GM12801 (cell line): Measurements from ENCODE around the gene TRIP4.

Source experiments
- CTCF ChIP-seq: IDR thresholded peaks from one replicate; pipeline ENCODE4 v1.5.1; 2011; ENCODE audit warnings: control low read depth; ENCODE audit not compliant: insufficient read length; ENCODE audit errors: extremely low read depth

The TRIP4 gene

DNA sequence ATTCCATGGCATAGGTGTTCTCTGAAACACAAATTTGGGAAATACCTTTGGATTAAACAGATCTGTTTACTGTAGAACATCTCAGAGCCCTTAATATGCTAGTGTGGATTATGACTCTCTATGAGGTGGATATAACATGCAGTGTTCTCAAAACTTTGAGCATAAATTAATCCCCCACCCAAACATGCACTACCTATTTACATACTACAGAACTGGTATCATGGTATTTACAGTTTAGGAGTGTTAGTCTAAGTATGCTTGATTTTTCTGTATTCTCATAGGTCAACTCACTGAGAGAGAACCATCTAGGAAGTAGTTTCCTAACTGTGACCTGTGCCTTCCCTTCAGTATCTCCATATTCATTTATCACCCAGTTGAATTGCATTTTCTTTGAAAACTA is 41.8 kb downstream of the TRIP4 start:
- TF ChIP-seq CTCF: no peak

GRCh38 chr15:64430000-64430735 is 42.5 kb downstream of the TRIP4 start:
- TF ChIP-seq CTCF: no peak

DNA sequence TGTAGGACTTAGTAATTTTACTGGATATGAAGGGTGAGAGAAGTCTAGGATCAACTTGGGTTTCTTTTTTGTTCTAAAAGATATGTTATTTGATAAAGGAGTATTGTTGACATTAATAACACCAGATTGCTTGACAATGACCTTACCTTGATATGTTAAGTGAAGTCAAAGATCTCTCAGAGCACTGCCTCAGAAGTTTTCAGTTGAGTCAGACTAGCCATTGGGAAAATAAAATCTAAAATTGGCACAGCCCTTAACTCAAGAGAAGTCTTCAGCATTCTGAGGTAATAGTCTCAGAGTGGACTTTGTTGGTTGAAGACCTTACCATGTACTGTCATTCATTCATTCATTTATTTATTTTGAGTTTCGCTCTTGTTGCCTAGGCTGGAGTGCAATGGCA is 50.3 kb downstream of the TRIP4 start:
- no peak for TF ChIP-seq CTCF

DNA sequence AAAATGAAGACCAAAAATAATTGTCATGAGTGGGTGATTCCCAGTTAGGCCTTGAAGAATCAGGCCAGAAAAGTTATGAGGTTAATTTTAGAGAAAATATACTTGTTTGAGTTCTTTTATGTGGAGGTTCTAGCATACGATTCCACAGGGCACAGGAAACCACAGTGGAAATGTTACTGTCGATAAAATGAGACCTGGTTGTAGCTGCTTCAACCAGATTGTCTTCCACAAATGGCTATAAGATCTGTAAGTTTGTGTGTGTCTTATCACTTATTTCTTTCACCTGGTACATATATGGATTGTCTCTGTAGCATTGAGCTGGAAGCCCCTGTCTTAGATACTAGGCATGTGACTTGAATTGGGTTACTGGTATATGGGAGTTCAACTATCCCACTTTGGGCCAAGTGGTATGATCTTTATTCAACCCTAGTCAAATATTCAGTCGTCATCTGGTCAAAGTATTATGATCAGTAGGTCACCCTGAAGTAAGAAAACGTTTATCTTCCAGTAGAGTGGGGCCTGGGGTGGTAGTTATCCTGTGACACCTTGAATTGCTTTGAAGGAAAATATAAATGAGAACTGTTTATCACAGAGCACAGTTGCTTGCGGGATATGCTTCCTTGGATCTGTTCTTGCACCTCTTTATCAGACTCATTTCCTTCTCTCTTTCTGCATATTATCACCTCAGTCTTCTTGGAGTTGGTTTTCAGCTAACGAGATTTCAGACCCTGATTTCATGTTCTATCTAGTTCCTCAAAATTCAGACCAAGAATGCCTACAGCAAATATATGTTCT is 51.2 kb downstream of the TRIP4 start:
- no peak for TF ChIP-seq CTCF

GRCh38 chr15:64441852-64442251 is 54.2 kb downstream of the TRIP4 start:
- TF ChIP-seq CTCF: no peak

- no peak for TF ChIP-seq CTCF
Measured at GRCh38 chr15:64443016-64443415, 55.4 kb downstream of the TRIP4 start.

GRCh38 chr15:64443747-64444621 is 56.3 kb downstream of the TRIP4 start:
- no peak for TF ChIP-seq CTCF
